Endothelial cell of umbilical vein (primary cell): ENCODE data around the gene ZNF778. TPM values are rescaled to one million over a fixed set of nuclear protein-coding genes. Genes with fewer than 3 reads are reported as not detected.
"Not testable (repeated sequence)": the region's sequence is repeated elsewhere in the genome, so short reads cannot be mapped to it uniquely, and the experiment has no call there.

ENCODE experiments used
- BruUV-seq: library from RNA; stranded (reverse); fragments of 400-500 nt; replicated peaks from 2 replicates; lab custom pipeline; 2021; lab: Mats Ljungman, UMichigan
- CTCF ChIA-PET: fragments of 300-600, 350-600 bp; sonication (Branson Sonifier 250); formaldehyde crosslinking; loops from one replicate; lab custom pipeline; 2021; ENCODE audit warnings: antibody characterized with exemption, inconsistent platforms; lab: Charles Lee
- POLR2A ChIA-PET: fragments of 300-600, 350-600 bp; sonication (Branson Sonifier 250); formaldehyde crosslinking; loops from one replicate; lab custom pipeline; 2021; ENCODE audit warnings: antibody characterized with exemption, inconsistent platforms; lab: Charles Lee
- DNase-seq: peaks from one replicate; pipeline ENCODE4 v3.0.0-alpha.2; 2011; ENCODE audit warnings: low read depth, low spot score
- FAIRE-seq: peaks from 2 replicates; lab custom pipeline; 2011; peaks lifted over from hg19 to GRCh38; lab: Jason Lieb, UNC
- H2AFZ ChIP-seq: 2 replicates; pipeline ENCODE4 v1.6.0; 2012; ENCODE audit warnings: low read depth, low read length, control low read depth, inconsistent platforms
- H3K27ac ChIP-seq: 2 replicates; pipeline ENCODE4 v1.5.1; 2011; ENCODE audit warnings: low read depth, mild to moderate bottlenecking, control low read depth, low read length, moderate library complexity; ENCODE audit not compliant: insufficient read depth
- H3K27me3 ChIP-seq, 2 experiments: 2 replicates each; pipeline versions ENCODE4 v1.6.0 to v1.6.1; 2011; ENCODE audit warnings: low read length in 2 of 2, mixed read lengths in 1 of 2; ENCODE audit not compliant: control insufficient read depth in 2 of 2, insufficient read depth in 2 of 2
- H3K36me3 ChIP-seq, 2 experiments: 2 replicates in 1 of 2; 3 replicates in 1 of 2; pipeline ENCODE4 v1.5.1; 2011; ENCODE audit warnings: low read length in 2 of 2, mild to moderate bottlenecking in 1 of 2, moderate library complexity in 1 of 2; ENCODE audit not compliant: control insufficient read depth in 2 of 2, insufficient read depth in 2 of 2; ENCODE audit errors: extremely low read depth in 1 of 2
- H3K4me1 ChIP-seq: 3 replicates; pipeline ENCODE4 v1.5.1; 2011; ENCODE audit warnings: mild to moderate bottlenecking, low read length; ENCODE audit not compliant: control insufficient read depth, insufficient read depth; ENCODE audit errors: extremely low read depth
- H3K4me2 ChIP-seq: 2 replicates; pipeline ENCODE4 v1.6.1; 2011; ENCODE audit warnings: low read length, control low read depth, mixed read lengths; ENCODE audit not compliant: insufficient read depth
- H3K4me3 ChIP-seq, 3 experiments: fragments of 200-600 bp in 1 of 3; sonication (generic), shearing (Covaris generic) in 1 of 3; replicated peaks in 1 of 3; 2 replicates each; pipeline ENCODE4 v1.5.1; 2011 to 2016; ENCODE audit warnings: control low read depth in 3 of 3, low read length in 3 of 3, mild to moderate bottlenecking in 2 of 3, inconsistent platforms in 1 of 3, low read depth in 1 of 3, moderate library complexity in 1 of 3; ENCODE audit not compliant: insufficient read depth in 1 of 3
- H3K79me2 ChIP-seq: 2 replicates; pipeline ENCODE4 v1.6.0; 2012; ENCODE audit warnings: low read length, inconsistent platforms; ENCODE audit not compliant: control insufficient read depth, insufficient read depth
- H3K9ac ChIP-seq: replicated peaks from 2 replicates; pipeline ENCODE3; 2011; ENCODE audit warnings: low read length, control low read depth; ENCODE audit not compliant: insufficient read depth; ENCODE audit errors: extremely low read depth
- H3K9me1 ChIP-seq: replicated peaks from 3 replicates; pipeline ENCODE4 v1.6.0; 2011; ENCODE audit warnings: mild to moderate bottlenecking, low read length; ENCODE audit not compliant: control insufficient read depth, insufficient read depth; ENCODE audit errors: extremely low read depth
- H3K9me3 ChIP-seq: replicated peaks from 2 replicates; pipeline ENCODE4 v1.5.1; 2012; ENCODE audit warnings: low read length, inconsistent platforms; ENCODE audit not compliant: control insufficient read depth, insufficient read depth
- H4K20me1 ChIP-seq: replicated peaks from 2 replicates; pipeline ENCODE3; 2011; ENCODE audit warnings: mild to moderate bottlenecking, low read length; ENCODE audit not compliant: control insufficient read depth, insufficient read depth; ENCODE audit errors: extremely low read depth
- CTCF ChIP-seq, 2 donors: IDR thresholded peaks; 1 replicate in 1 of 2; 2 replicates in 1 of 2; pipeline ENCODE4 v1.5.1; 2011; ENCODE audit warnings: low read length in 2 of 2, mild to moderate bottlenecking in 2 of 2, moderate library complexity in 2 of 2, control low read depth in 1 of 2, inconsistent platforms in 1 of 2, low read depth in 1 of 2; ENCODE audit not compliant: insufficient read depth in 1 of 2; ENCODE audit errors: extremely low read depth in 1 of 2
- EZH2 ChIP-seq: IDR thresholded peaks from 2 replicates; pipeline ENCODE4 v1.6.1; 2012; ENCODE audit warnings: borderline replicate concordance, low read depth, mild to moderate bottlenecking, moderate library complexity, low read length, inconsistent platforms; ENCODE audit not compliant: severe bottlenecking
- FOS ChIP-seq: IDR thresholded peaks from 2 replicates; pipeline ENCODE4 v1.6.1; 2011; ENCODE audit warnings: mild to moderate bottlenecking, low read length, moderate library complexity, borderline replicate concordance; ENCODE audit not compliant: insufficient read depth
- GATA2 ChIP-seq: IDR thresholded peaks from 2 replicates; pipeline ENCODE4 v1.7.0; 2011; ENCODE audit warnings: low read depth, mild to moderate bottlenecking, moderate library complexity, mixed read lengths, low read length; ENCODE audit not compliant: insufficient read length, insufficient read depth
- JUN ChIP-seq: IDR thresholded peaks from 2 replicates; pipeline ENCODE4 v1.6.1; 2011; ENCODE audit warnings: borderline replicate concordance, low read depth; ENCODE audit not compliant: insufficient read length, insufficient read depth
- MAX ChIP-seq: IDR thresholded peaks from 2 replicates; pipeline ENCODE4 v1.6.1; 2011; ENCODE audit not compliant: insufficient read depth, insufficient read length
- MYC ChIP-seq: IDR thresholded peaks from one replicate; pipeline ENCODE4 v1.6.1; 2011; ENCODE audit warnings: mild to moderate bottlenecking, low read depth, low read length
- POLR2A ChIP-seq: IDR thresholded peaks from 2 replicates; pipeline ENCODE4 v1.6.1; 2012; ENCODE audit warnings: low read depth, mild to moderate bottlenecking, control low read depth, low read length
- POLR2AphosphoS5 ChIP-seq: IDR thresholded peaks from 2 replicates; pipeline ENCODE4 v1.6.1; 2012; ENCODE audit warnings: low read depth, mild to moderate bottlenecking, control low read depth, low read length, moderate library complexity; ENCODE audit not compliant: insufficient read depth
- dilution Hi-C: fragments of 300-500 bp; cut with MboI; formaldehyde crosslinking; loops from one replicate; pipeline ENCODE4 v1.15.0; 2019; ENCODE audit warnings: low sequenced_read_pairs; ENCODE audit not compliant: extremely low pct_ligation_motif_present
- intact Hi-C: fragments of 100-400 bp; cut with micrococcal nuclease; formaldehyde crosslinking; loops from one replicate; pipeline ENCODE4 v1.10.0; 2022
- polyA plus RNA-seq, 4 experiments: library from polyadenylated mRNA; depleted of rRNA in 3 of 4; stranded (reverse) in 3 of 4; unstranded in 1 of 4; fragments of >200 nt; gene quantifications; 2 replicates each; pipeline versions ENCODE4 v1.2.1 to v1.2.3, GENCODE V29; 2011 to 2012; ENCODE audit warnings: missing spikeins in 1 of 4
- total RNA-seq: library from RNA; stranded (reverse); gene quantifications from 2 replicates; pipeline ENCODE4 v1.2.3, GENCODE V29; 2021

ZNF778 gene
- total and polyA plus RNA-seq, 2 donors (not counting 3 experiments of a cell fraction or from before 2014, with no cell fraction given), result 3.8 to 10.9 TPM

GRCh38 chr16:89259901-89260300 lies 42.4 kb downstream of the ZNF778 start:
- FAIRE-seq, DNase-seq, dilution Hi-C loops, H3K4me3 ChIP-seq, intact Hi-C loops, POLR2A ChIA-PET, H3K27me3 ChIP-seq, H3K36me3 ChIP-seq, H3K27ac ChIP-seq, H3K9ac ChIP-seq, BruUV-seq, H3K9me1 ChIP-seq, H3K4me2 ChIP-seq, H2AFZ ChIP-seq, H3K79me2 ChIP-seq, H3K9me3 ChIP-seq, H3K4me1 ChIP-seq, H4K20me1 ChIP-seq: not testable (repeated sequence)
- CTCF ChIA-PET, result interaction anchor here (1.4 kb wide), 2 partner anchors 15 to 297 kb away, joined by 3 to 4 read pairs; no protein-coding TSS in a partner anchor

GRCh38 chr16:89261691-89262563 lies 44.4 kb downstream of the ZNF778 start:
- ChIA-PET POLR2A (no interaction called here), CTCF (interaction anchor here (1.3 to 1.6 kb wide), 2 partner anchors 8 to 15 kb away, joined by 3 to 5 read pairs; no protein-coding TSS in a partner anchor)
- intact Hi-C loops (no loop called here), dilution Hi-C loops (no loop called here)
- H3K4me2 ChIP-seq, result no peak overlapping the region
- H3K36me3 ChIP-seq, result peaks cover 4 to 15% of the 10 kb centered on the region in 2 experiments
- H2AFZ ChIP-seq, result no peak overlapping the region
- H3K4me1 ChIP-seq, result peaks cover 2% of the 10 kb centered on the region
- H3K4me3 ChIP-seq, result no peak overlapping the region
- no peaks in the 10 kb centered on the region for H3K79me2 ChIP-seq
- H3K27me3 ChIP-seq, result no peaks in the 10 kb centered on the region
- H3K9ac ChIP-seq, result no peak overlapping the region
- no peaks in the 10 kb centered on the region for H3K9me3 ChIP-seq
- no TSS peak for BruUV-seq
- FAIRE-seq (no peak), DNase-seq (no peak)
- no peak for TF ChIP-seq POLR2A
- TF ChIP-seq CTCF (IDR thresholded peaks at IDR 0.05; ENCODE audit: extremely low read depth in 1 of 2, insufficient read depth in 1 of 2, low read depth in 1 of 2, low read length in 2 of 2), result no peak
- TF ChIP-seq JUN, result no peak
- no peak for TF ChIP-seq POLR2AphosphoS5
- no peak for TF ChIP-seq EZH2
- no peak for TF ChIP-seq MAX
- no peak for TF ChIP-seq FOS
- TF ChIP-seq MYC, result no peak
- TF ChIP-seq GATA2, result no peak
- H4K20me1 ChIP-seq, result no peaks in the 10 kb centered on the region
- H3K27ac ChIP-seq, result no peak overlapping the region
- no peaks in the 10 kb centered on the region for H3K9me1 ChIP-seq
